AG04449 (cell line): ENCODE results near the gene LCN10.

ENCODE experiments used
- CTCF ChIA-PET: fragments of 350-600 bp; formaldehyde crosslinking; extraction: SDS; loops from one replicate; lab custom pipeline; 2021; ENCODE audit warnings: antibody characterized with exemption; lab: Yijun Ruan, JAX
- POLR2A ChIA-PET: fragments of 400-600, 350-600 bp; formaldehyde crosslinking; extraction: SDS; loops from one replicate; lab custom pipeline; 2020; ENCODE audit warnings: antibody characterized with exemption, inconsistent platforms; lab: Yijun Ruan, JAX
- DNase-seq: peaks from one replicate; pipeline ENCODE4 v3.0.0-alpha.2; 2010; ENCODE audit warnings: low read depth, low spot score
- H3K4me3 ChIP-seq: 2 replicates; pipeline ENCODE4 v1.5.1; 2011; ENCODE audit warnings: low read depth, mild to moderate bottlenecking, control low read depth, low read length
- TF ChIP-seq, protein P1 (sequence below): IDR thresholded peaks from one replicate; pipeline ENCODE4 v1.5.1; 2011; ENCODE audit warnings: mild to moderate bottlenecking, moderate library complexity, low read length, control low read depth, inconsistent platforms; ENCODE audit not compliant: insufficient read depth; ENCODE audit errors: missing control alignments

The LCN10 gene

DNA sequence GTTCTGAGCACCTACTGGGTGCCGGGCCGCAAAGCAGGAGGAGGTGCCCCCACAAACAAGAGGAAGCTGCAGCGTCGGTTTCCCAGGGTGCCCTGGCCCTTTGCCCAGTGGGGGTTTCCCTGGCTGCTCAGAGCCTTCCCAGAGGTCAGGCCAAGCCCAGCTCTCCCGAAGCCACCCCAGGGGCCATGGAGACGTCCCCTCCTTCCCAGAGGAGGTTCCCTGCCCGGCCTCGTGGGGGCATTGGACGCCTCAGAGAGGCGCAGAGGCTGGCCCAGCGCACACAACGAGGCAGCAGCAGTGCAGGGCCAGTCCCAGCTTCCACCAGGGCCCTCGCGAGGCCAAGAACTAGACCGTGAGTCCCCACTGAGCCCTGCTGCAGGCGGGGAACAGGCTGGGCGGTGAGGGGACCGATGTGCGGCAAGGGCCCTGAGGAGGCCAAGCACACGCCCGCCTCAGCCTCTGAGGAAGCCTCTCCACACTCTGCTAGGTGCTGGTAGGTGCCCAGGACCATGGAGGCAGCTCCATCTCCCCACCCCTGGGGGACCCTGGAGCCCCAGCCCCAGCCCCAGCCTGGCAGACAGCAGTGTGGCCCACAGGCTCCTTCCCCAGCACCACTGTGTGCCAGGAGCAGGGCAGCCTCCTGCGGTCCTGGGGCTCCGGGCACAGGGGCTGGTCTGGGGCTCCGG, 23.4 kb downstream of the LCN10 start:
- POLR2A ChIA-PET = interaction anchor here (3.1 kb wide), 1 partner anchor 9 kb away, joined by 16 read pairs; no protein-coding TSS in a partner anchor
- TF ChIP-seq, protein P1, sequence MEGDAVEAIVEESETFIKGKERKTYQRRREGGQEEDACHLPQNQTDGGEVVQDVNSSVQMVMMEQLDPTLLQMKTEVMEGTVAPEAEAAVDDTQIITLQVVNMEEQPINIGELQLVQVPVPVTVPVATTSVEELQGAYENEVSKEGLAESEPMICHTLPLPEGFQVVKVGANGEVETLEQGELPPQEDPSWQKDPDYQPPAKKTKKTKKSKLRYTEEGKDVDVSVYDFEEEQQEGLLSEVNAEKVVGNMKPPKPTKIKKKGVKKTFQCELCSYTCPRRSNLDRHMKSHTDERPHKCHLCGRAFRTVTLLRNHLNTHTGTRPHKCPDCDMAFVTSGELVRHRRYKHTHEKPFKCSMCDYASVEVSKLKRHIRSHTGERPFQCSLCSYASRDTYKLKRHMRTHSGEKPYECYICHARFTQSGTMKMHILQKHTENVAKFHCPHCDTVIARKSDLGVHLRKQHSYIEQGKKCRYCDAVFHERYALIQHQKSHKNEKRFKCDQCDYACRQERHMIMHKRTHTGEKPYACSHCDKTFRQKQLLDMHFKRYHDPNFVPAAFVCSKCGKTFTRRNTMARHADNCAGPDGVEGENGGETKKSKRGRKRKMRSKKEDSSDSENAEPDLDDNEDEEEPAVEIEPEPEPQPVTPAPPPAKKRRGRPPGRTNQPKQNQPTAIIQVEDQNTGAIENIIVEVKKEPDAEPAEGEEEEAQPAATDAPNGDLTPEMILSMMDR = no peak
- CTCF ChIA-PET = interaction anchor here (2.6 kb wide), 1 partner anchor 9 kb away, joined by 13 read pairs; no protein-coding TSS in a partner anchor
- no peak overlapping the region for H3K4me3 ChIP-seq
- DNase-seq = no peak

DNA sequence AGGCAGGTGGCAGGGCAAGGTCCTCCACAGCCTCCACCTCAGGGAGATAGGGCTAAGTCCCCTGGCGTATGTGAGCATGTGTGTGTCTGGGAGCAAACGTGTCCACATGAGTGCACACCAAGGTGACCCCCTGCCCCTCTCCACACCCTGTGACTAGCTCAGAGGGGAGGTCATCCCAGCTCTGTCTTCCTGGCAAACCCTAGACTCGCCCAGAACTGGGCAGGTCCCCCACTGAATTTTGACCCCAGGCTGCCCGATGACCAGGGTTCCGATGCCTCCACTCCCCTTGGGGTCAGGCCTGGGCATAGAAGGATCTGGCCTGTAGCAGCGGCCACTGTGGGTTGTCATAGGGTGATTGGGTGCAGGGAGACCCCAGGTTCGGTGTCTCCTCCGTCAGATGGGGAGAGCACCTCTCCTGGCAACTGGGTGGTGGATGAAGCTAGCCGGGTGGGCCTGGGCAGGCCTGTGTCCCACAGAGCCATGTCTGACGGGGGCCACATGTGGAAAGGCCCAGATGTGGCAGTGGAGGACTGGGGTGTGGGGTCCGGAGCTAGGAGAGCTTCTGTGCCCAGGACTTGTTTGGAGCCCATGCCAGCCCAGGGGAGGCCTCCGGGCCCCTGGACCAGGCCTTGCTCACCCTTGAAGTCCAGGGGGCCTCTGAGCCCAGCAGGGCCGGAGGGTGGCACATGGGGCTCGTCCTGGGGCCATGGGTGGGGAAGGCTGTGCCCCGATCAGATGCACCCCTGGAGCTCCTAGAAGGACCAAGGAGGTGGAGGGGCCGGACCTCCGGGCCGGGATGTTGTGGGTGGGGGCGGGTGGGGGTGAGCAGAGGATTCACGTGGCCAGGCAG, 24.2 kb downstream of the LCN10 start:
- TF ChIP-seq, protein P1 = no peak
- ChIA-PET CTCF (interaction anchor here (2.6 kb wide), 1 partner anchor 9 kb away, joined by 13 read pairs; no protein-coding TSS in a partner anchor), POLR2A (interaction anchor here (3.1 kb wide), 1 partner anchor 9 kb away, joined by 16 read pairs; no protein-coding TSS in a partner anchor)

DNA sequence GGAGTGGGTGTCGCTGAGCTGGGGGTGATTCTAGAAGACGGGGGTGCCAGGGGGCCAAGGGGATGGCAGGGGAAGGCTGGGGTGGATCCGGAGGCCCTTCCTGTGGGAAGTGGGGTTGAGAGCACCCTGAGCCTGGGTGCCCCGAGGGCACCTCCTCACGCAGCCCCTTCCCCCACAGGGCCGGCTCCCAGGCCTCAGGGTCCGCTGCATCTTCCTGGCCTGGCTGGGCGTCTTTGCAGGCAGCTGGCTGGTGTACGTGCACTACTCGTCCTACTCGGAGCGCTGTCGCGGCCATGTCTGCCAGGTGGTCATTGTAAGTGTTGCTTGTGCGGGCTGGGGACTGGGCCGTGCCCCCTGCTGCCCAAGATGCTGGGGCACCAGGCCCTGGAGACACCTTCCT, 25.3 kb downstream of the LCN10 start:
- TF ChIP-seq, protein P1 = no peak
- ChIA-PET CTCF (no interaction called here), POLR2A (interaction anchor here (2.2 to 3.1 kb wide), 2 partner anchors 10 kb away, joined by 14 to 16 read pairs; no protein-coding TSS in a partner anchor)
- no peak overlapping the region for H3K4me3 ChIP-seq
- no peak for DNase-seq

More for the DNA sequence above, 24.2 kb downstream of the LCN10 start:
- DNase-seq = no peak
- H3K4me3 ChIP-seq = no peak overlapping the region

DNA sequence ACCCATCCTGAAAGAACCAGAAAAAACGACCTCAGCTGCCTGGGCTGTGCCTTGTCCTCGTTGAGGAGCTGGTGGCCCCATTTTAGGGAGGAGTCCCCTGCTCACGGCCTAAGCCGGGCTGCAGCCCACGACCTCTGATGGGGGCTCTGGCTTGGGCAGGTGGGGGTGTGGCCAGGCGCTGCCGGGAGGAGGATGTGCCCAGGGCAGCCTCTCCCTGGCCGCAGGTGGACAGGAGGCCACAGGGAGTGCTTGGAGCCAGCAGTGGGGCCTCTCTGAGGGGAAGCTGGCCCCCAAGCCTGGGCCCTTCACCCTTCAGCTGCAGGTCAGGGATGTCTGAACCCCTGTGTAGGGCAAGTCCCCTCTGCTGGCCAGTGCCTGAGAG, 27.9 kb downstream of the LCN10 start:
- DNase-seq = no peak
- H3K4me3 ChIP-seq = no peak overlapping the region
- TF ChIP-seq, protein P1 = no peak
- CTCF ChIA-PET = interaction anchor here (1.0 to 4.4 kb wide), 4 partner anchors 8 to 16 kb away, joined by 3 to 27 read pairs (median 4); no protein-coding TSS in a partner anchor
- POLR2A ChIA-PET = interaction anchor here (2.2 to 2.5 kb wide), 2 partner anchors 13 kb away, joined by 14 to 17 read pairs; no protein-coding TSS in a partner anchor

DNA sequence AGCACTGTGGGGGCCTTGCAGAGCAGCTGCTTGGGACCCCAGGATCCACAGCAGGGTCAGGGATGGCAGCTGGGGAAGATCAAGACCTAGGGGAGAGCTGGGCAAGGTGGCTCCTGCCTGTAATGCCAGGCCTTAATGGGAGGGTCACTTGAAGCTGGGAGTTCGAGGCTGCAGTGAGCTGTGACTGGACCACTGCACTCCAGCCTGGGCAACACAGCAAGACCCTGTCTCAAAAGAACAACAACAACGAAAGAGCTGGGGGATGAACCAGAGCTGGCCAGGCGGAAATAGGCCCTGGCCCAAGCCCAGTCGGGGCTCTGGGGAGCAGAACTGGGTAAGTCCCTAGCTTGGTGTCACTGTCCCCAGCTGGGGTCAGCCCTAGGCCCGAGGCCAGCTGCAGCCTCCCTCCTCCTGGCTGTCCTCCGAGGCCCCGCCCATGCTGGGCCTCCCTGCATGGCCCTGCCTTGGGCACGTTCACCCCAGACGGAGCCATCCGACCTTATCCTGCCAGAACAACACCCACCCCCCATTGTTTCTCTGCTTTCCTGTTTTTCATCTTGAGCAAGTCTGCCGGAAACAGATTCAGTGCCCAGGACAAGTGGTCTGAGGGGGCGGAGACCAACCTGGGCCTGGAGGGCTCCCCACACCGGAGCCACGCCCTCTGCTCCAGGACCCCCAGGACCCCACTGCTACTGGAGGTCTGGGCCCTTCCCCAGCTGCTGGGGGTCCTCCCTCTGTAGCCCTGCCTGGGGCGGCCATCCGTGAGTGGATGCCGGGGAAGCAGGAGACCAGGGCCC, 28.4 kb downstream of the LCN10 start:
- TF ChIP-seq, protein P1 = no peak
- ChIA-PET POLR2A (interaction anchor here (1.9 to 2.5 kb wide), 2 partner anchors 8 to 14 kb away, joined by 6 to 17 read pairs; no protein-coding TSS in a partner anchor), CTCF (interaction anchor here (1.3 to 4.4 kb wide), 3 partner anchors 9 to 14 kb away, joined by 4 to 27 read pairs (median 4); no protein-coding TSS in a partner anchor)
- DNase-seq = no peak
- no peak overlapping the region for H3K4me3 ChIP-seq
